BE2C (cell line): Measurements from ENCODE around the gene SGMS1.

Source experiments
- DNase-seq: peaks from one replicate; pipeline ENCODE4 v3.0.0-alpha.2; 2020
- H3K27me3 ChIP-seq: fragments of 250-450 bp; sonication (Bioruptor Pico); 2 replicates; pipeline ENCODE4 v1.5.1; 2020; ENCODE audit warnings: mild to moderate bottlenecking
- H3K36me3 ChIP-seq: fragments of 250-450 bp; sonication (Bioruptor Pico); 2 replicates; pipeline ENCODE4 v1.5.1; 2020; ENCODE audit warnings: mild to moderate bottlenecking
- H3K4me1 ChIP-seq: fragments of 250-450 bp; sonication (Bioruptor Pico); 2 replicates; pipeline ENCODE4 v1.5.1; 2020
- H3K4me3 ChIP-seq: 2 replicates; pipeline ENCODE4 v1.5.1; 2011; ENCODE audit warnings: low read depth, low read length
- H3K9me3 ChIP-seq: fragments of 250-450 bp; sonication (Bioruptor Pico); 2 replicates; pipeline ENCODE4 v1.5.1; 2020
- CTCF ChIP-seq: IDR thresholded peaks from 2 replicates; pipeline ENCODE4 v1.5.1; 2012; ENCODE audit warnings: mild to moderate bottlenecking, low read depth, low read length

The SGMS1 gene

DNA sequence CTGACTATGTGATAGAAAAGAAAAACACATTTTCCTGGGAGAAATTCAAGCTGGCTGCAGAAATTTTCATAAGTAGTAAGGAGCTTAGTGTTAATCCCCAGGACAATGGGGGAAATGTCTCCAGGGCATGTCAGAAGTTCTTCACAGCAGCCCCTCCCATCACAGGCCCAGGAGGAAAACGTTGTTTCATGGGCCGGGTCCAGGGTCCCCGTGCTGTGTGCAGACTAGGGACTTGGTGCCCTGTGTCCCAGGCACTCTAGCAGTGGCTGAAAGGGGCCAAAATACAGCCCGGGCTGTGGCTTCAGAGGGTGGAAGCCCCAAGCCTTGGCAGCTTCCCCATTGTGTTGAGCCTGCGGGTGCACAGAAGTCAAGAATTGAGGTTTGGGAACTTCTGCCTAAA is 273.4 kb downstream of the SGMS1 start:
- Histone ChIP-seq H3K27me3 (no peaks in the 10 kb centered on the region), H3K36me3 (no peaks in the 10 kb centered on the region), H3K4me3 (no peak overlapping the region), H3K9me3 (no peaks in the 10 kb centered on the region), H3K4me1 (no peaks in the 10 kb centered on the region)
- DNase-seq: no peak
- no peak for TF ChIP-seq CTCF

GRCh38 chr10:50349554-50349953 is 274.2 kb downstream of the SGMS1 start:
- H3K9me3 ChIP-seq: no peaks in the 10 kb centered on the region
- no peaks in the 10 kb centered on the region for H3K4me1 ChIP-seq
- TF ChIP-seq CTCF: no peak
- no peak overlapping the region for H3K4me3 ChIP-seq
- H3K36me3 ChIP-seq: no peaks in the 10 kb centered on the region
- H3K27me3 ChIP-seq: no peaks in the 10 kb centered on the region
- DNase-seq: no peak

DNA sequence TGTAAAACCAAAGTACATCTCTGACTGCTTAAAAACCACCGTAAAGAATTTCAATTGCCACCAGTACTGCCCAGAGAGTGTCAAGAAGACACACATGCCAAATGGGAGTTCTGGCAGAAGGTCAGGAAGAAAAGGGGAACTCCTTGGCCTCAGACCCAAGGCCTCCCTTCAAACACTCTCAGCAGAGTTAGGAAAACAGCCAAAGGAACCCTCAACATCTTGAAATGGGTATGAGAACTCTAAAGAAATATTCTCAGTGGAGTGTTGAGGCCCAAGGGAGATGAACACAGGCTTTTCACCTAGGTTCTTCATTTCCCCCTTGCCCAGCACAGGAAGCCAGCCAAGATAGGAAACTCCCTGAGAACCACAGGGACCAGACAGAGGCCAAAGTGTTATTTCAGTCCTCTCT is 276.4 kb downstream of the SGMS1 start:
- H3K4me1 ChIP-seq: no peaks in the 10 kb centered on the region
- H3K27me3 ChIP-seq: no peaks in the 10 kb centered on the region
- DNase-seq: no peak
- no peaks in the 10 kb centered on the region for H3K36me3 ChIP-seq
- TF ChIP-seq CTCF: no peak
- no peak overlapping the region for H3K4me3 ChIP-seq
- no peaks in the 10 kb centered on the region for H3K9me3 ChIP-seq

GRCh38 chr10:50346942-50347341 is 276.8 kb downstream of the SGMS1 start:
- no peak overlapping the region for H3K4me3 ChIP-seq
- H3K36me3 ChIP-seq: no peaks in the 10 kb centered on the region
- H3K9me3 ChIP-seq: no peaks in the 10 kb centered on the region
- no peaks in the 10 kb centered on the region for H3K4me1 ChIP-seq
- H3K27me3 ChIP-seq: no peaks in the 10 kb centered on the region
- TF ChIP-seq CTCF: no peak
- DNase-seq: no peak

DNA sequence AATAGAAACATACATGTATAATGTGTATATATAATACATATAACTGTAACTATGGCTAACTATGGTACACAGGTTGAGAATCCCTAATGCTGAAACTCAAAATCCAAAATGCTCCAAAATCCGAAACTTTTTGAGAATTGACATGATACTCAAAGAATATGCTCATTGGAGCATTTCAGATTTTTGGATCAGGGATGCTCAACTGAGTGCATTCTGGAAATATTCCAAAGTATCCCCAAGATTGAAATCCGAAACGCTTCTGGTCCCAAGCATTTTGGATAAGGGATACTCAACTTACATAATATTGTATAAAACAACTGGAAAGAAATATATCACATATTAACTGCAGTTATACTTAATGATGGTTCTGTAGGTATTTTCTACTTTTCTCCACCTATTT is 278.2 kb downstream of the SGMS1 start:
- no peak for TF ChIP-seq CTCF
- Histone ChIP-seq H3K9me3 (no peaks in the 10 kb centered on the region), H3K4me3 (no peak overlapping the region), H3K36me3 (no peaks in the 10 kb centered on the region), H3K27me3 (no peaks in the 10 kb centered on the region), H3K4me1 (no peaks in the 10 kb centered on the region)
- DNase-seq: no peak

DNA sequence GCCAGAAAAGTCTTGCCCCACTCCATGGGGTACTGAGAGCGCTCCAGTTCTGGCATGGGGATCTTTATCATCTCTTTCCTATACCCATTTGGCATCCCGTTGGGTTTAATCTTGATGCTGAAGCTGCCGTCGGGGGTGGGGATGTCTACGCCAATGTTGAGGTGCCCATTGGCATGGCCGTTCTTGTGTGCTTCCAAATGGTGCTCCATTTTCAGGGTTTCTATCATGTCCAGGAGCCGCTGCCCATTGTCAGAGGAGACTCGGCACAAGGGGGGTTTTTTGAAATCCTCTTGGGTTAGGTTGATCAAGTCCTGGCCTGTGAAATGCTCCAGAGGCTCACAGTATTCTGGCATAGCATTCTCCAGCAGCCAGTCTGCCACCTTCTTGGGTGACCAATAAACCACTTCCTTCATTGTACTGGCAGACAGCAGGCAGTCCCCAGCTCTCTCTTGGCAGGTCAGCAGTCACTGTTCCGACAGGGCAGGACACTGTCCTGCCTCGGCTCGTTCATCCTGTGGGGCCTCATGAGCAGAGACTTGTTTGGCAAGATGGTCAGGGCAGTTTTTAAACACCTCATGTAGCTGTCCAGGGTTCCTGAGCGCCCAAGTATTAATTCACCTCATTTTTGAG is 279.9 kb downstream of the SGMS1 start:
- Histone ChIP-seq H3K36me3 (no peaks in the 10 kb centered on the region), H3K9me3 (no peaks in the 10 kb centered on the region), H3K4me3 (no peak overlapping the region), H3K27me3 (no peaks in the 10 kb centered on the region), H3K4me1 (no peaks in the 10 kb centered on the region)
- no peak for DNase-seq
- no peak for TF ChIP-seq CTCF
